Hepatocyte (in vitro differentiated cells): ENCODE data around the gene IL2RA.

Source experiments
- EZH2 ChIP-seq: fragments of 200-600 bp; sonication (generic); IDR thresholded peaks from 2 replicates; pipeline ENCODE4 v1.6.1; 2016; ENCODE audit warnings: antibody characterized with exemption, mild to moderate bottlenecking, borderline replicate concordance
- EZH2phosphoT487 ChIP-seq: fragments of 200-600 bp; sonication (generic); IDR thresholded peaks from one replicate; pipeline ENCODE4 v1.6.1; 2018; ENCODE audit warnings: antibody characterized with exemption, mild to moderate bottlenecking, low read depth, moderate library complexity; ENCODE audit not compliant: unreplicated experiment, severe bottlenecking
- TF ChIP-seq, protein P1 (sequence below): fragments of 200-600 bp; sonication (generic); IDR thresholded peaks from 2 replicates; pipeline ENCODE4 v1.5.1; 2016; ENCODE audit warnings: antibody characterized with exemption, mild to moderate bottlenecking; ENCODE audit not compliant: poor library complexity

DNA sequence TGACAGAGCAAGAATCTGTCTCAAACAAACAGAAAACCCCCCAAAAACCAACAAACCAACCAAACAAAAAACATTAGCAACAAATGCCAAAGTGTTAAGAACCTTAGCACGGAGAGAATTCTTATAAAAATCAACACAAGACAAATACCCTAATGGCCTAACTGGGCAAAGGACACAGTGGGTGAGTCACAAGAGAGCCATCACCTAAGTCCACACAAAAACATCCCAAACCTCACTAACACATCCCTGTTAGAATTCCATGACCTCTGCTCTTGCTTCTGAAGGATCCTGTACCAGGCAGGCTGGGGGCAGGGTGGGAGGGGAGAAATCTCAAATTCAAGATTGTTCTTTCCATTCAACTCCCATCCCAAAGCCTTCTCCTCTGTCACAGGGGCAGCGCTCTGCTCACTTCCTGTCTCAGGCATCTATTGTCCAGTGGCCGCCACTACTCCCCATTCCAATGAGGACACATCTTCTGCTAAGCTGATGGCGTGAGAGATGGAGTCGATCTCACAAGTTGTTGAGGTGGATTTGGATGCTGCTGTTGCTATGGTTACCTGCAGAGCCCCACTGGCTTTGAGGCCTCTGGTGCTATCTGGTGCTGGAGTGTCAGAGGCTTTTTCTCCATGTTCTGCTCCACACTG, 94.0 kb downstream of the IL2RA start:
- TF ChIP-seq, protein P1, sequence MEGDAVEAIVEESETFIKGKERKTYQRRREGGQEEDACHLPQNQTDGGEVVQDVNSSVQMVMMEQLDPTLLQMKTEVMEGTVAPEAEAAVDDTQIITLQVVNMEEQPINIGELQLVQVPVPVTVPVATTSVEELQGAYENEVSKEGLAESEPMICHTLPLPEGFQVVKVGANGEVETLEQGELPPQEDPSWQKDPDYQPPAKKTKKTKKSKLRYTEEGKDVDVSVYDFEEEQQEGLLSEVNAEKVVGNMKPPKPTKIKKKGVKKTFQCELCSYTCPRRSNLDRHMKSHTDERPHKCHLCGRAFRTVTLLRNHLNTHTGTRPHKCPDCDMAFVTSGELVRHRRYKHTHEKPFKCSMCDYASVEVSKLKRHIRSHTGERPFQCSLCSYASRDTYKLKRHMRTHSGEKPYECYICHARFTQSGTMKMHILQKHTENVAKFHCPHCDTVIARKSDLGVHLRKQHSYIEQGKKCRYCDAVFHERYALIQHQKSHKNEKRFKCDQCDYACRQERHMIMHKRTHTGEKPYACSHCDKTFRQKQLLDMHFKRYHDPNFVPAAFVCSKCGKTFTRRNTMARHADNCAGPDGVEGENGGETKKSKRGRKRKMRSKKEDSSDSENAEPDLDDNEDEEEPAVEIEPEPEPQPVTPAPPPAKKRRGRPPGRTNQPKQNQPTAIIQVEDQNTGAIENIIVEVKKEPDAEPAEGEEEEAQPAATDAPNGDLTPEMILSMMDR: no peak
- TF ChIP-seq EZH2 (no peak), EZH2phosphoT487 (no peak)
